Motor neuron (in vitro differentiated cells): ENCODE measurements around the gene DENND1A. TPM values are rescaled to one million over a fixed set of nuclear protein-coding genes. Genes with fewer than 3 reads are reported as not detected.
"Not testable (repeated sequence)": the region's sequence is repeated elsewhere in the genome, so short reads cannot be mapped to it uniquely, and the experiment has no call there.

Source experiments
- ATAC-seq, 8 experiments: fragments of 200-7000 bp; cut with Tn5 transposase; replicated peaks in 6 of 8; 2 replicates each; pipeline ENCODE4 v1.8.0; 2021; ENCODE audit warnings: mild to moderate bottlenecking in 8 of 8, moderate library complexity in 8 of 8
- H3K27ac ChIP-seq, 2 donors: fragments of 250-450 bp; sonication (Bioruptor Pico); 2 replicates each; pipeline ENCODE4 v1.9.0; 2021; ENCODE audit warnings: antibody characterized with exemption in 2 of 2, mild to moderate bottlenecking in 2 of 2, moderate library complexity in 1 of 2
- H3K4me1 ChIP-seq, 2 donors: fragments of 250-450 bp; sonication (Bioruptor Pico); replicated peaks in 1 of 2; 2 replicates each; pipeline ENCODE4 v1.6.1; 2021; ENCODE audit warnings: antibody characterized with exemption in 2 of 2, mild to moderate bottlenecking in 2 of 2, moderate library complexity in 1 of 2
- H3K4me3 ChIP-seq, 5 donors: fragments of 250-450 bp; sonication (Bioruptor Pico); 2 replicates each; pipeline ENCODE4 v1.9.0; 2021; ENCODE audit warnings: antibody characterized with exemption in 5 of 5, mild to moderate bottlenecking in 5 of 5, moderate library complexity in 4 of 5
- WGBS, 10 experiments: fragments of 450-650 bp; shearing (Covaris generic); methylation state at CpG; one replicate each; pipeline ENCODE4 v1.0.0; 2022; 5-methylcytosine and 5-hydroxymethylcytosine counted together
- in situ Hi-C, 9 experiments: fragments of 400-800 bp; cut with MboI; loops; one replicate each; pipeline ENCODE4 v1.15.0; 2021; ENCODE audit warnings: low sequenced_read_pairs in 9 of 9, low pct_unique_long_range_greater_than_20kb in 2 of 9; ENCODE audit not compliant: unreplicated experiment in 9 of 9
- total RNA-seq, 8 experiments: library from RNA; unstranded; fragments of 300-600 nt; gene quantifications; 2 replicates each; pipeline versions ENCODE4 v1.2.3 to v1.2.4, GENCODE V29; 2022

Gene DENND1A
- total RNA-seq, 8 experiments from 2014 or later, result 9.2 to 27.8 (median 13.8) TPM

DNA sequence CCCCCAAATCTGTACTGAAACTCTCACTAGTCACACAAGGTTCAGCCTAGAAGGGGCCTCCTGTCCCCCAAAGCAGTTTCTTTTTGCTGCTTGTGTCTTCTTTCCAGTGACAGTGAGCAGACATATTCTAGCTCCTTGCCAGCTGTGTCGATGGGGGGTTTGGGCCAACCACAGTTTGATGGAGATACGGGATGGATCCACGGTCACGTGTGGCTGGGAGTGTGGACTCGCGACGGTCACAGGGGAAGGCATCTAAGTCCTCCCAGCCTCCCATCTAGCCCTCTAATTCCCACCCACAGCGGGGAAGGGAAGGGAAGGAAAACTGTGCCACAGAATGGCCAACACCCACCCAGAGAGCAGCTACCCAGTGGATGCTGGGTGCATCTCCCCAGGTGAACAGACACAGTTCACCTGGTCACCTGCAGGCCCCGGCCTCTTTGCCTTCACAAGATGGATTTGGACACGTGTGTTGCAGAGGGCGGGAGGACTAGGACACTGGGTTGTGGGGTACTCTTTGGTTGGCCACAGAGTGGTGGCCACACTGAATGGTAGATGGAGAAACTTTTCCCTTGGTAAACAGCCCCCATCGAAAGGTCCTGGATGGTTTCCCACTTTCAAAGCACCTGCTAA, 519.5 kb downstream of the DENND1A start:
- WGBS, 10 experiments, result 60 to 100% (median 94%) methylated on average over 1 to 5 of the region's 12 CpGs; no CpG with 5 or more reads in 4 of the 10 experiments

GRCh38 chr9:123408313-123409262, 521.3 kb downstream of the DENND1A start:
- H3K4me1 ChIP-seq, result peaks cover 22 to 30% of the 10 kb centered on the region in 2 donors
- H3K27ac ChIP-seq, result no peak overlapping the region
- no peak for ATAC-seq
- in situ Hi-C loops, result loop anchor here in 1 of 9 experiments (25.0 kb wide), 2 partner anchors 304 to 629 kb away; no protein-coding TSS in a partner anchor
- 78 to 100% (median 92%) methylated on average over 1 to 3 of the region's 10 CpGs; no CpG with 5 or more reads in 4 of the 10 experiments for WGBS, 10 experiments
- no peak overlapping the region for H3K4me3 ChIP-seq

More for the DNA sequence above, 519.5 kb downstream of the DENND1A start:
- H3K27ac ChIP-seq, result no peak overlapping the region
- no peak overlapping the region for H3K4me3 ChIP-seq
- no peak for ATAC-seq
- in situ Hi-C loops, result loop anchor here in 1 of 9 experiments (25.0 kb wide), 2 partner anchors 302 to 627 kb away; no protein-coding TSS in a partner anchor
- peaks cover 20 to 42% of the 10 kb centered on the region in 2 donors for H3K4me1 ChIP-seq

DNA sequence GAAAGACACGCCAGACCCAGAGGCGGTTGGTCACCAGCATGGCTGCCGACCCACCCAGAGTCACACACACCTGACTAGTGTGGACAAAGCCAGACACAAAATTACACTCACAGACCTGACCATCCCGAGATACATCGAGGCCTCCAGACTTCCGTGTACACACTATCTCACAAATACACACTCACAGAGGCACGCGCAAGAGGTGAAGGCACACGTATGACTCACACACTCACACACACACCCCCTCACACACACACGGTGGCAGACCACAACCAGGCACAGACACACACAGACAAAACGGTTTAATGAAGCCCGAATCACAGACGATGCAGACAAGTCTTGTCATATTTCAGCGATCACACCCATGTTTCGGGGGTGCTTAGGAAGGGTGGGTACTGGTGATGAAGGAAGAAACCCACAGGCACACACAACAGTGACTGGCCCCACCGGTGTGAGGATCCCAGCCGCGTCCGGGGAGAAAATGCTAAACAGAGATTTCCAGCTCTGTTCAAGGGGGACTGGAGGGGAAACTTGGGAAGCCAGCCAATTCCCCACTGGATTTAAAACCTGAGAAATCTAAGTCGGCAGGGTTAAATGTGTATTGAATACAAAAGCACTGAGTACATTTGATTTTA, 522.6 kb downstream of the DENND1A start:
- WGBS, 10 experiments, result 17 to 91% (median 25%) methylated on average over 1 to 4 of the region's 20 CpGs; no CpG with 5 or more reads in 4 of the 10 experiments
- Histone ChIP-seq H3K4me3 (no peak overlapping the region), H3K27ac (peak overlapping the region; percentile 55 to 66), H3K4me1 (peaks cover 35 to 43% of the 10 kb centered on the region in 2 donors)
- in situ Hi-C loops, result loop anchor here in 1 of 9 experiments (25.0 kb wide), 2 partner anchors 305 to 630 kb away; no protein-coding TSS in a partner anchor
- ATAC-seq, result peak in 5 of 8 experiments; percentile 69 to 76 (median 76)

GRCh38 chr9:123406691-123407216, 523.2 kb downstream of the DENND1A start:
- in situ Hi-C loops, result loop anchor here in 1 of 9 experiments (25.0 kb wide), 2 partner anchors 306 to 631 kb away; no protein-coding TSS in a partner anchor
- H3K4me1 ChIP-seq, result peaks cover 35 to 46% of the 10 kb centered on the region in 2 donors

DNA sequence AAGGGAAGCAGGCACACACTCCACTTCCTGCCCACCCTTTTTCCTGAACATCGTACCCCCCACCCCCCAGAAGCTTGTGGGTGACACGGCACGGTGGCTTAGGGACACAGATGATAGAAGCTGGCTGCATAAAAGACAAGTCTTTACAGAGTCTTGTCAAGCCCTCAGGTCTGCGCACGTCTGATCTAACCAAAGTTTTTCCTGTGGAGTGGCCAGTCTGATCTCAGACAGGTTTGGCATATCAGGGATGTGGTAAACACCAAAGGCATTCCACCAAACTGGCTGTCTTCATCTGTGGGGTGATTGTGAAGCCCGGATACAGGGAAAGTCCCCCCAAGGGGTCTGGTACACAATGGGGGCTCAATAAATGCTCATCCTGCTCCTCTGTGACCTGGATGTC, 523.9 kb downstream of the DENND1A start:
- Histone ChIP-seq H3K4me3 (no peak overlapping the region), H3K4me1 (peaks cover 35 to 46% of the 10 kb centered on the region in 2 donors), H3K27ac (no peak overlapping the region)
- WGBS, 10 experiments, result 80 to 90% methylated on average over 1 to 2 of the region's 6 CpGs; no CpG with 5 or more reads in 8 of the 10 experiments
- in situ Hi-C loops, result loop anchor here in 1 of 9 experiments (25.0 kb wide), 2 partner anchors 306 to 631 kb away; no protein-coding TSS in a partner anchor
- ATAC-seq, result no peak

More at GRCh38 chr9:123406691-123407216, 523.2 kb downstream of the DENND1A start:
- no peak overlapping the region for H3K4me3 ChIP-seq
- peak overlapping the region; percentile 55 to 66 for H3K27ac ChIP-seq
- WGBS, 10 experiments, result 13 to 40% (median 20%) methylated on average over 1 to 7 of the region's 13 CpGs; no CpG with 5 or more reads in 7 of the 10 experiments
- peak in 5 of 8 experiments; percentile 28 to 68 (median 61) for ATAC-seq

DNA sequence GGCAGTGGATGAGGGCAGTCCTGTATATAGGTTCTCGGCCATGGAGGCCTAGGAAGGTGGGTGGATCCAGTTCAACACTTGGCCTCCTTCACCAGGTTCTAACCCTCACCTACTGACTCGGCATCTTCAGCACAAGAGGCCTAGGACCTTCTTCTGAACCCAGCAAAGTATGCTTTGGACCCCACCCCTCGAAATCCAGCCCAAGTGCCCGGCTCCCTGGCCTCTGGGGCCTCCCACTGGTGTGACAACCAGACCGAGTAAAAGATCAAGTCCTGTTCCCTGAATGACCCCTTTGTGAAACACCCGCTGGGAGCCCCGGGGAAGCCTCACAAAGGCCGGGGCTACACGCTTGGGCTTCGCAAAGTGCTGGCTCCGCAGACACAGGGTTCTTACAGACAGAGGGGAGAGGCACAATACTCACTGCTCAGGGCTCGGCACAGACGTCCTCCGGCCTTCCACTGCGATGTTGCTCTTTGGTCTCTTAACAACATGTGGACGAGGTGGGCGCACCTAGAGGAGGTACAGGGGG, 526.9 kb downstream of the DENND1A start:
- in situ Hi-C loops, result loop anchor here in 1 of 9 experiments (25.0 kb wide), 2 partner anchors 309 to 634 kb away; no protein-coding TSS in a partner anchor
- ATAC-seq, result peak in 4 of 8 experiments; percentile 10 to 26 (median 25)
- peaks cover 35 to 37% of the 10 kb centered on the region in 2 donors for H3K4me1 ChIP-seq
- no peak overlapping the region for H3K27ac ChIP-seq
- 25 to 72% (median 36%) methylated on average over 2 to 10 of the region's 17 CpGs; no CpG with 5 or more reads in 5 of the 10 experiments for WGBS, 10 experiments
- no peak overlapping the region for H3K4me3 ChIP-seq

GRCh38 chr9:123401879-123402513, 527.9 kb downstream of the DENND1A start:
- WGBS, 10 experiments, result 0 to 36% (median 7%) methylated on average over 1 to 9 of the region's 9 CpGs; no CpG with 5 or more reads in 2 of the 10 experiments
- Histone ChIP-seq H3K4me1 (peaks cover 25 to 26% of the 10 kb centered on the region in 2 donors), H3K4me3 (no peak overlapping the region), H3K27ac (no peak overlapping the region)
- in situ Hi-C loops, result loop anchor here in 1 of 9 experiments (25.0 kb wide), 2 partner anchors 310 to 635 kb away; no protein-coding TSS in a partner anchor
- ATAC-seq, result peak; percentile 56 to 95 (median 68)

DNA sequence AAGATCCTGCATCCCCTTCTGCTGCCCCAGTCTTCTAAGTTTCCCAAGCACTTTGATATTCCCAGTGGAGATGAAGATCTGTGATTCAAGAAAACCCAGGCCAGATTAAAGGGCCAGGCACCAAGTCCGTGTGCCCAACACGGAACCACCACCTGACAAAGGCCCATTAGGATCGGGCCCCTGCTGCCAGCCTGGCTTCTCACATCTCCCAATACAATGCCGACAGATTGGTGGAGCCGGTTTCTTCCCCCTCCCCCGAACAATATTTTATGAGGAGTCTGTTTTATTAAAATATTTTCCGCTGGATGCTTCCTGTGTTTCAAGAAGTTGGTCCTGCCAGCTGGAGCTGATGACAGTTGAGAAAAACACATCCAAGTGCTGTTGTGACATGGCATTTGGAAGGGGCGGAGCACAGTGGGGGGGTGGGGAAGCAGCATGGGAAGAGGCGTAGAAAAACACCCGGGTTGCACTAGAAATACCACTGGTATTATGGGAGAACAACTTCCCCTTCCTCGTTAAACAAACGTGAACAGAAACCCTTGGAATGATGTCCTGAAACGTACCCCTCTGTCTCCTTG, 528.9 kb downstream of the DENND1A start:
- Histone ChIP-seq H3K4me1 (peaks cover 15 to 18% of the 10 kb centered on the region in 2 donors), H3K4me3 (no peak overlapping the region), H3K27ac (no peak overlapping the region)
- ATAC-seq, result no peak
- in situ Hi-C loops, result loop anchor here in 1 of 9 experiments (25.0 kb wide), 2 partner anchors 311 to 636 kb away; no protein-coding TSS in a partner anchor
- WGBS, 10 experiments, result 38 to 100% (median 97%) methylated on average over 1 to 6 of the region's 13 CpGs; no CpG with 5 or more reads in 4 of the 10 experiments

DNA sequence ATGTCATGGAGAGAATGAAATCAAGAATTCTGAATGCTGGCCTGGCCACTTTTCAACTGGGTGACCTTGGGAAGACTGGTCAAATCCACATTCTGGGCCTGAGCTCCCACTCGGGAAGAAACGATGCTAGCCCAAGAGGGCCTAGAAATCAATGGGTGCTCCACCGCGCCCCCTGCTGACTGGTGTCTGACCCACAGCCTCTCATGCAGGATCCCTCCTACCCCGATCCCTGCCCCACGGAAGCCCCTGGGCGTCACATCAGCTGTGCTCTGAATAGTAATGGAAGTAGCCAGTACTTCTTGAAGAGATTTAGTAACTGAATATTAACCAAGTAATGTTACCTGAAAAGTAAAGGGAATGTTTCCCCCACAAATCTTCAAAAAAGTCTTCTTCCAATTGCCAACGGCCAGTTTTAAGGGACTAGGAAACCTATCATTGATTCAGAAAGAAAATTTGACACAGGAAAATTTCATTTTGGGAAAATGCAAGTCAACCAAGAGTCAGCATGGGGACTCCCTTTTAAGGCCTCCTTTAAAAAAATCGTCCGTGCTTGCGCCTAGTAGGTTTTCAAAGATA, 530.0 kb downstream of the DENND1A start:
- 60 to 100% (median 80%) methylated on average over 1 to 10 of the region's 11 CpGs; no CpG with 5 or more reads in 1 of the 10 experiments for WGBS, 10 experiments
- ATAC-seq, result no peak
- in situ Hi-C loops, result loop anchor here in 2 of 9 experiments (25.0 kb wide), 2 partner anchors 312 to 637 kb away; no protein-coding TSS in a partner anchor
- H3K27ac ChIP-seq, result no peak overlapping the region
- H3K4me3 ChIP-seq, result no peak overlapping the region
- H3K4me1 ChIP-seq, result peaks cover 24 to 27% of the 10 kb centered on the region in 2 donors

DNA sequence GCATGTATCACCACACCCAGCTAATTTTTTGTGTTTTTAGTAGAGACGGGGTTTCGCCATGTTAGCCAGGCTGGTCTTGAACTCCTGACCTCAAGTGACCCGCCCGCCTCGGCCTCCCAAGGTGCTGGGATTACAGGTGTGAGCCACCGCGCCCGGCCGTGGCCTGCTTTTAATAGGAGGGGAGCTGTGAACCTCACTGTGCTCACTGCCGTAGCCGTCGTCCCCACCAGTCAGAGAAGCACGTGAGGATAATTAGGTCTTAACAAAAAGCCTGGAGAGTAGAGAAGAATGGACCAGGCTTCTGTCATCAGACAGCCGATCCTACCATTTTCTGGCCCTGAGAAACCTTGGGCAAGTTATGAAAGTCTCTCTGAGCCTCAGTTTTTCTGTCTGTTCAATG, 531.0 kb downstream of the DENND1A start:
- H3K4me1 ChIP-seq, result peaks cover 26 to 31% of the 10 kb centered on the region in 2 donors
- H3K4me3 ChIP-seq, H3K27ac ChIP-seq, ATAC-seq: not testable (repeated sequence)
- WGBS, 10 experiments, result 95 to 100% (median 100%) methylated on average over 1 to 9 of the region's 14 CpGs; no CpG with 5 or more reads in 5 of the 10 experiments
- in situ Hi-C loops, result loop anchor here in 1 of 9 experiments (25.0 kb wide), 1 partner anchor 638 kb away; no protein-coding TSS in a partner anchor
